ENCODE results near the gene CPNE2. TPM values are rescaled to one million over a fixed set of nuclear protein-coding genes. Genes with fewer than 3 reads are reported as not detected.

The CPNE2 gene
- total RNA-seq, 4 donors from 2014 or later, result 27.4 to 56.5 (median 40.7) TPM

- no peak for TF ChIP-seq CTCF (IDR thresholded peaks at IDR 0.05; ENCODE audit: low read depth)
Observed at GRCh38 chr16:57084257-57084770, 8.1 kb upstream of the CPNE2 start.

GRCh38 chr16:57084996-57085395 lies 7.4 kb upstream of the CPNE2 start:
- no peak for TF ChIP-seq CTCF (IDR thresholded peaks at IDR 0.05; ENCODE audit: low read depth)

GRCh38 chr16:57087003-57087402 lies 5.4 kb upstream of the CPNE2 start:
- TF ChIP-seq CTCF (IDR thresholded peaks at IDR 0.05; ENCODE audit: low read depth), result no peak

GRCh38 chr16:57089406-57089805 lies 3.0 kb upstream of the CPNE2 start:
- no peak for TF ChIP-seq CTCF (IDR thresholded peaks at IDR 0.05; ENCODE audit: low read depth)

GRCh38 chr16:57091200-57091974 lies 996 bp upstream of the CPNE2 start:
- TF ChIP-seq CTCF (IDR thresholded peaks at IDR 0.05; ENCODE audit: low read depth), result no peak

GRCh38 chr16:57092786-57093411 lies 516 bp downstream of the CPNE2 start:
- TF ChIP-seq CTCF (IDR thresholded peaks at IDR 0.05; ENCODE audit: low read depth), result no peak

Data from subcutaneous adipose tissue (tissue), 4 donors.